GM12865 (cell line): ENCODE measurements around the gene NUDT8.

Experiments
- DNase-seq: peaks from one replicate; pipeline ENCODE4 v3.0.0; 2010; ENCODE audit warnings: low read depth
- H3K4me3 ChIP-seq: 2 replicates; pipeline ENCODE4 v1.5.1; 2011; ENCODE audit warnings: mild to moderate bottlenecking, low read depth, low read length, control low read depth
- TF ChIP-seq, protein P1 (sequence below): IDR thresholded peaks from 2 replicates; pipeline ENCODE4 v1.5.1; 2011; ENCODE audit warnings: low read length, control low read depth, low read depth, inconsistent platforms; ENCODE audit not compliant: insufficient read depth; ENCODE audit errors: missing control alignments

The NUDT8 gene

DNA sequence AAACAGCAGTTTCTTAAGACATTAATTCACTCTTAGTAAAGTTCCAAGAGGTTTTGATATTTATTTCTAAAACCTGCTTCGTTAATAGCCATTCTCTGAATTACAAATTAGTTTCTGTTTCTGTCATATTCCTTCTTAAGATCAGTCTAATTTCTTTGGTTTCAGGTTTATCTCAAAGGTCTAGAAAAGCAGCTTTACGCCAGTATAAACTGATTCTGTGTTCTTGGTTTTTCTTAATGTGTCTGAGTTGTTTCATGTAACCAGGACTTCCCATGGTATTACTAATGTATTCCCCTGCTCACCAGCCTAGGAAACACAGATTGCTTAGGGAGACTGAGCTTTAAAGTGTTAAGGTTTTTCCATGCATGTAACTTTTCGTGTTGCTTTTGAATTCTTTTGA lies 27.6 kb upstream of the NUDT8 start:
- peak; percentile 48 for DNase-seq
- H3K4me3 ChIP-seq, result no peak overlapping the region
- TF ChIP-seq, protein P1, sequence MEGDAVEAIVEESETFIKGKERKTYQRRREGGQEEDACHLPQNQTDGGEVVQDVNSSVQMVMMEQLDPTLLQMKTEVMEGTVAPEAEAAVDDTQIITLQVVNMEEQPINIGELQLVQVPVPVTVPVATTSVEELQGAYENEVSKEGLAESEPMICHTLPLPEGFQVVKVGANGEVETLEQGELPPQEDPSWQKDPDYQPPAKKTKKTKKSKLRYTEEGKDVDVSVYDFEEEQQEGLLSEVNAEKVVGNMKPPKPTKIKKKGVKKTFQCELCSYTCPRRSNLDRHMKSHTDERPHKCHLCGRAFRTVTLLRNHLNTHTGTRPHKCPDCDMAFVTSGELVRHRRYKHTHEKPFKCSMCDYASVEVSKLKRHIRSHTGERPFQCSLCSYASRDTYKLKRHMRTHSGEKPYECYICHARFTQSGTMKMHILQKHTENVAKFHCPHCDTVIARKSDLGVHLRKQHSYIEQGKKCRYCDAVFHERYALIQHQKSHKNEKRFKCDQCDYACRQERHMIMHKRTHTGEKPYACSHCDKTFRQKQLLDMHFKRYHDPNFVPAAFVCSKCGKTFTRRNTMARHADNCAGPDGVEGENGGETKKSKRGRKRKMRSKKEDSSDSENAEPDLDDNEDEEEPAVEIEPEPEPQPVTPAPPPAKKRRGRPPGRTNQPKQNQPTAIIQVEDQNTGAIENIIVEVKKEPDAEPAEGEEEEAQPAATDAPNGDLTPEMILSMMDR, result no peak

DNA sequence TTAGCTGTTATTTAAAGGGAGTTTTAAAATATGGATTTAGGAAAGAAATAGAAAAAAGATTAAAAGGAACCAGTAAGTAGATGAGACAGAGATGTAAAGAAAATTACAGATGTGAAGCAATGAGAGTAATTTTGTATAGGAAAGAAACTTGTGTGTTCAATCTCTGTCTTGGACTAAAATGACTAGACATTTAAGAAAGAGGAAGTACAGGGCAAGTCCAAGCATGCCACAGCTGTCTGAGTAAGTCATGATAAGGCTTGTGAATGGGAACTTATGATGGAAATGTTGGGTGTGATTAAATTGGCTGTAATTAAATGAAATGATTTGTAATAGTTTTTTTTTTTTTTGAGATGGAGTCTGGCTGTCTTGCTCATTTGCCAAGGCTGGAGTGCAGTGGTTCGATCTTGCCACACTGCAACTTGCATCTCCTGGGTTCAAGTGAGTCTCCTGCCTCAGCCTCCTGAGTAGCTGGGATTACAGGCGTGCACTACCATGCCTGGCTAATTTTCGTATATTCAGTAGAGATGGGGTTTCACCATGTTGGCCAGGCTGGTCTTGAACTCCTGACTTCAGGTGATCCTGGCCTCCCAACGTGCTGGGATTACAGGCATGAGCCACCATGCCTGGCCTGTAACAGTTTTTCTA lies 26.7 kb upstream of the NUDT8 start:
- H3K4me3 ChIP-seq, result no peak overlapping the region
- TF ChIP-seq, protein P1, result no peak
- DNase-seq, result peak; percentile 77

DNA sequence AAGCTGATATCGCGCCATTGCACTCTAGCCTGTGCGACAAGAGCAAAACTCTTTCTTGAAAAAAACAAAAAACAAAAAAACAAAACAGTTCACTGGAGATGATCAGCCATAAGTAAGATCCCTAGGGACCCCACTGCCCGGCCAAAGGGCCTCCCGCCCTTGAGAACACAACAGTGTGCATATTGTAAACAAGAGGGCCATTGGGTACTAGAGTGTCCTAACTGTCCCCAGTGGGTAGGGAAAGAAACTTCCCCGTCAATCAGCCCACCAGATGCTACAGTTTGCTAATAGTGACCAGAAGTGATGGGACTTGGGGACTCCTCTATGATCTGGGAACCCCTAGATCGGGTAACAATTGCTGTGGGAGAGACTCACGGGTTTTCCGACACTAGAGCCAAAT lies 24.5 kb upstream of the NUDT8 start:
- no peak for DNase-seq
- TF ChIP-seq, protein P1, result no peak
- no peak overlapping the region for H3K4me3 ChIP-seq

DNA sequence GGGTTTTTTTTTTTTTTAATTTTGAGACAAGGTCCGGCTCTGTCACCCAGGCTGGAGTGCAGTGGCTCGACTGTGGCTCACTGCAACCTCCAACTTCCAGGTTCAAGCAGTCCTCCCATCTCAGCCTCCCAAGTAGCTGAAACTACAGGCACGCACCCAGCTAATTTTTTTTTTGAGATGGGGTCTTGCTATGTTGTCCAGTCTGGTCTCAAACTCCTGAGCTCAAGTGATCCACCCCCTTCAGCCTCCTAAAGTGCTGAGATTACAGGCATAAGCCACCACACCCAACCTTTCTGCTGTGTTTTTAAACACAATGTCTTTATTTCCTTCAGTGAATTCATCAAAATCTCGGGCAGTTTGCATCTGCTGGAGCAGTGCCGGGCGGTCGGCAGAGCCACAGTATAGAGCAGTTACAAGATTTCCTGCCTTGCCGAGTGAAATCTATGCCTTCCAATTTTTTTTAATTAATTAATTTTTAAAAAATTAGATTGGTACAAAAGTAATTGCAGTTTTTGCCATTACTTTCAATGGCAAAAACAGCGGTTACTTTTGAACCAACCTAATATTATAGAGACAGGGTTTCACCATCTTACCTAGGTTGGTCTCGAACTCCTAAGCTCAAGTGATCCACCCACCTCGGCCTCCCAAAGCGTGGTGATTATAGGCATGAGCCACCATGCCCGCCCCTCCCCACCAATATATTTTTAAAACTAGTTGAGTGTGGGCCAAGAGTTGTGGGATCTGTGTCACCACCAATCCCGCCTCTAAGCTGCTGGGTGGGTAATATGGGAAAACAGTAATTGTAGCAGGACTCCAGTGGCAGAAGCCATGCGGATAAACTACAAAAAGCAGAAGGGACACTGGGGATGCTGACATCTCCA lies 23.5 kb upstream of the NUDT8 start:
- no peak overlapping the region for H3K4me3 ChIP-seq
- no peak for DNase-seq
- TF ChIP-seq, protein P1, result no peak

DNA sequence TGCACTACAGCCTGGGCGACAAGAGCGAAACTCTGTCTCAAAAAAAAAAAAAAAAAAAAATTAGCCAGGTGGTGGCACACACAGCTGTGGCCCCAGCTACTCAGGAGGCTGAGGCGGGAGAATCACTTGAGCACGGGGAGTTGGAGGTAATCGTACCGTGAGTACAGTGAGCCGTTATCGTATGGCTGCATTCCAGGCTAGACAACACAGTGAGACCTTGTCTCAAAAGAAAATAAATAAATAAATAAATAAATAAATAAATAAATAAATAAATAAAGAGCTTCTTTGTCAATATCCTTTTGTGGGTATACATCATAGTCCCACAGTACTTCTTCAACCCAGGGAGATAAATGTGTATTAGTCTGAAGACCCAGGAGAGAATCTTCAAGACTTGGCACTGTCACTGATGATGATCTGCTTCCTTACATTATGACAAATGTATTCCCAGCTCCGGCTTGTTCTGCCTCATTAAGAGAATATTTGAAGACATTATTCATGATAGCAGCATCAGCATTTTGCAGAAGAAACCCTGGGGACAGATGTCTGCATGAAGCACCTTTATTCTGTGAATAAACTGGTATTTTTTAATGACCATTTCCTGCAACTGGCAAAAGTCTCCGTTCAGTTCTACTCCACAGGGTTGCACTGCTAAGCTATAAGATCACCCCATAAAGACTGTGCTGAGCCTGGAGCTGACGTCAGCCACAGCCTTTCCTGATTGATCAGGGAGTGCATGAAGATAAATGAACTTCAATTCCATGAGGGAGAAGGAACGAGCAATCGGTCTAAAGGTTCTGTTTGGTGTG lies 22.4 kb upstream of the NUDT8 start:
- TF ChIP-seq, protein P1, result no peak
- no peak for DNase-seq
- no peak overlapping the region for H3K4me3 ChIP-seq

DNA sequence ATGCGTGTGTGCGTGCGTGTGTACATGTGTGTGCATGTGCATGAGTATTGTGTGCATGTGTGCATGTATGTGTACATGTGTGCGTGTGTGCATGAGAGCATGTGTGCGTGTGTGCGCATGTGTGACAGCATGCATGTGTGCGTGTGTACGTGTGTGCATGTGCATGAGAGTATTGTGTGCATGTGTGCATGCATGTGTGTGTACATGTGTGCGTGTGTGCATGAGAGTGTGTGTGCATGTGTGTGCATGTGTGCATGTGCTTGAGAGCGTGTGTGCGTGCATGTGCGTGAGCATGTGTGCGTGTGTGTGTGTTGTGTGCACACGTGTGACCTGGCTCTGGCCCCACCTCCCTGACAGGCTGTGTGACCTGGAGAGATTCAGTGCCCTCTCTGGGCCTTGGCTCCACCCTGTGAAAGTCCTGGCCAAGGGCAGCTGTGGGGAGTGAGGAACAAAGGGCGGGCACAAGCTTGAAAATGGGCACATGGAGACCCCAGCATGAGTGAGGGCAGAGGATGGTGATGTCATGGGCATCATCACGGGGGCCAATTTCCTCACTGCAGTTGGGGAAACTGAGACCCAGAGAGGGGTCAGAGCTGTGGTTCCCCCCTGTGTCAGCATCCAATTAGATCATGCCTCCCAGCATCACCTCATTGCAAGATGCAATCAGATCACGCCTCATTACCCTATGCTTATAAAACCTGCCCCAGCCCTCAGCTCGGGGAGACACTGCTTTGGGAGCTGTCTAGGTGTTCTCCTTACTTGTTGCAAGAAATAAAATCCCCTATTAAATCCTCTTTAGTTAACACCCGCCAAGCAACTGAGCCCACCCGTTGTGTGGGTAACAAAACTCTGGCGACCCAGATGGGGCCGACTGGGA lies 20.1 kb upstream of the NUDT8 start:
- TF ChIP-seq, protein P1, result no peak
- peak overlapping the region; percentile 68 for H3K4me3 ChIP-seq
- peak; percentile 68 for DNase-seq
